Gastrocnemius medialis (tissue), 4 donors: ENCODE data around the gene SLC35C1.

Experiments used
- POLR2A ChIP-seq, 2 donors: fragments of 450-650 bp; IDR thresholded peaks; one replicate each; pipeline ENCODE4 v1.6.1; 2017; ENCODE audit warnings: antibody characterized with exemption in 2 of 2, mild to moderate bottlenecking in 2 of 2, moderate library complexity in 2 of 2
- TF ChIP-seq, protein P1 (sequence below), 5 experiments: fragments of 450-650 bp in 3 of 5; fragments of 200-600 bp in 2 of 5; sonication (generic) in 2 of 5; IDR thresholded peaks in 4 of 5; conservative IDR thresholded peaks in 1 of 5; 1 replicate in 4 of 5; 2 replicates in 1 of 5; pipeline ENCODE4 v1.5.1; 2016 to 2019; ENCODE audit warnings: antibody characterized with exemption in 5 of 5, mild to moderate bottlenecking in 3 of 5, moderate library complexity in 3 of 5

- TF ChIP-seq, protein P1, sequence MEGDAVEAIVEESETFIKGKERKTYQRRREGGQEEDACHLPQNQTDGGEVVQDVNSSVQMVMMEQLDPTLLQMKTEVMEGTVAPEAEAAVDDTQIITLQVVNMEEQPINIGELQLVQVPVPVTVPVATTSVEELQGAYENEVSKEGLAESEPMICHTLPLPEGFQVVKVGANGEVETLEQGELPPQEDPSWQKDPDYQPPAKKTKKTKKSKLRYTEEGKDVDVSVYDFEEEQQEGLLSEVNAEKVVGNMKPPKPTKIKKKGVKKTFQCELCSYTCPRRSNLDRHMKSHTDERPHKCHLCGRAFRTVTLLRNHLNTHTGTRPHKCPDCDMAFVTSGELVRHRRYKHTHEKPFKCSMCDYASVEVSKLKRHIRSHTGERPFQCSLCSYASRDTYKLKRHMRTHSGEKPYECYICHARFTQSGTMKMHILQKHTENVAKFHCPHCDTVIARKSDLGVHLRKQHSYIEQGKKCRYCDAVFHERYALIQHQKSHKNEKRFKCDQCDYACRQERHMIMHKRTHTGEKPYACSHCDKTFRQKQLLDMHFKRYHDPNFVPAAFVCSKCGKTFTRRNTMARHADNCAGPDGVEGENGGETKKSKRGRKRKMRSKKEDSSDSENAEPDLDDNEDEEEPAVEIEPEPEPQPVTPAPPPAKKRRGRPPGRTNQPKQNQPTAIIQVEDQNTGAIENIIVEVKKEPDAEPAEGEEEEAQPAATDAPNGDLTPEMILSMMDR (IDR thresholded peaks at IDR 0.05 in 4 of 5, conservative IDR thresholded peaks at IDR 0.05 in 1 of 5): no peak
- no peak for TF ChIP-seq POLR2A (IDR thresholded peaks at IDR 0.05)
Measured at GRCh38 chr11:45778341-45778740, 26.6 kb upstream of the SLC35C1 start.
